Activated CD8-positive, alpha-beta memory T cell treated with anti-CD3 and anti-CD28 coated beads for 24 hours (primary cell): ENCODE measurements around the gene TALDO1.
"Not testable (repeated sequence)": the region's sequence is repeated elsewhere in the genome, so short reads cannot be mapped to it uniquely, and the experiment has no call there.

Experiments
- DNase-seq: peaks from one replicate; pipeline ENCODE4 v3.0.0-alpha.2; 2020

Gene TALDO1

DNA sequence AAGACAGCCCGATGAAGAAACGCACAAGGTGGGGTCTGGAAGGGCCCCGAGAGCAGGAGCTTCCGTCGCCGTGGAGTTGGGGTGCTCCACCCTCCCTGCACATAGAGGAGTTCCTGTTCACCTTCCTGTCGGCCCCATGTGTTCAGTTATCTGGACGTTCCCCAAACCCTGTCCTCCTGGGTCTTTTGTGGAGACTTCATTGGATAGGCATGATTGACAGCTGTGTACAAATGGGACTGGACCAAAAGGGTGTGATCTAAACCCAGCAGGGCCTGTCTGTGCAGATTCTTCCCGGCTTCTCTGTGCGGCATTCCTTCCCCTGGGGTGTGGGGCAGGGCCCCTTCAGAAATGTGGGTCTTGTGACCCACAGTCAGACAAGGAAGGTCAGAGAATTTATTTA lies 9.4 kb upstream of the TALDO1 start:
- not testable (repeated sequence) for DNase-seq

DNA sequence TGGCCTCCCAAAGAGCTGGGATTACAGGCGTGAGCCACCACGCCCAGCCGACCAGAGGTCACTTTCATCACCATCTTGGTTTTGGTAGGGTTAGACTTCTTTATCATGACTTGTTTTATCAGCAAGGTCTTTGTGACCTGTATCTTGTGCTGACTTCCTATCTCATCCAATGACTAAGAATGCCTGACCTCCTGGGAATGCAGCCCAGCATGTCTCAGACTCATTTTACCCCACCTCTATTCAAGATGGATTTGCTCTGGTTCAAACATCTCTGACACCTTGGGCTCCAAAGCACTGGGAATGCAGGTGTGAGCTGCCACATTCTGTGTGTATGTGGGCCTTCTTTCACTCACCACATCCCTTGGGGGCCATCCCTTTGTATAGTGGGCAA lies 5.1 kb upstream of the TALDO1 start:
- DNase-seq, result no peak

DNA sequence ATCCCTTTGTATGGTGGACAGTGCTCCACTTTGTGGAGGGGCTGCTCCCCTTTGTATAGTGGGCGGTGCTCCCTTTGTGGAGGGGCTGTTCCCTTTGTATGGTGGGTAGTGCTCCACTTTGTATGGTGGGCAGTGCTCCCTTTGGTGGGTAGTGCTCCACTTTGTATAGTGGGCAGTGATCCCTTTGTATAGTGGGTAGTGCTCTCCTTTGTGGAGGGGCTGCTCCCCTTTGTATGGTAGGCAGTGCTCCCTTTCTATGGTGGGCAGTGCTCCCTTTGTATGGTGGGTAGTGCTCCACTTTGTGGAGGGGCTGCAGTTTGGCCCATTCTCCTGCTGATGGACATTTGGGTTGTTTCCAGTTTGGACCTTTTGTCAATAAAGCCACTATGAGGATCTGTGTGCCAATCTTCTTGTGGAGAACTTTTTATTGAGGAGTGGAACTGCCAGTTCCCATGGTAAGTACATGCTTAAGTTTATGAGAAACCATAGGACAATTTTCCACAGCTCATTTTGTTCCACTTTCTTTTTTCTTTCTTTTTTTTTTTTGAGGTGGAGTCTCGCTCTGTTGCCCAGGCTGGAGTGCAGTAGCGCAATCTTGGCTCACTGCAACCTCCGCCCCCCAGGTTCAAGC lies 4.6 kb upstream of the TALDO1 start:
- no peak for DNase-seq

DNA sequence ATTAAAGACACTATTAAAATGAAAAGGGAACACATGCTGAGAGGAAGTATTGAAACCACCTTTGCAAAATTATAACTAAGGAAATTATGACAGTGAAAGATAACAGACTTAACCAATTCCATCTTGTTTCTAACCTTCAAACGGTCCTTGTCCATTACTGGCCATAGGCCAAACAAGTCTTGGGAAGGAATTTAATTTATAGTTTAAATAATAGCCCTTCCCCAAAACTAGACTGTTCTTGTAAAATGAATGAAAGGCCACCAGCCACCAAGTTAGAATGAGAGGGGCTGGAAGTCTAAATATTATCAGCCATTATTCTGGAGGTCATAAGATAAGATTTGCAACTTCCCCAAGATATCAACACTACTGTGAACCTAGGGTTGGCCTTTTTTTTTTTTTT lies 1.8 kb upstream of the TALDO1 start:
- no peak for DNase-seq

DNA sequence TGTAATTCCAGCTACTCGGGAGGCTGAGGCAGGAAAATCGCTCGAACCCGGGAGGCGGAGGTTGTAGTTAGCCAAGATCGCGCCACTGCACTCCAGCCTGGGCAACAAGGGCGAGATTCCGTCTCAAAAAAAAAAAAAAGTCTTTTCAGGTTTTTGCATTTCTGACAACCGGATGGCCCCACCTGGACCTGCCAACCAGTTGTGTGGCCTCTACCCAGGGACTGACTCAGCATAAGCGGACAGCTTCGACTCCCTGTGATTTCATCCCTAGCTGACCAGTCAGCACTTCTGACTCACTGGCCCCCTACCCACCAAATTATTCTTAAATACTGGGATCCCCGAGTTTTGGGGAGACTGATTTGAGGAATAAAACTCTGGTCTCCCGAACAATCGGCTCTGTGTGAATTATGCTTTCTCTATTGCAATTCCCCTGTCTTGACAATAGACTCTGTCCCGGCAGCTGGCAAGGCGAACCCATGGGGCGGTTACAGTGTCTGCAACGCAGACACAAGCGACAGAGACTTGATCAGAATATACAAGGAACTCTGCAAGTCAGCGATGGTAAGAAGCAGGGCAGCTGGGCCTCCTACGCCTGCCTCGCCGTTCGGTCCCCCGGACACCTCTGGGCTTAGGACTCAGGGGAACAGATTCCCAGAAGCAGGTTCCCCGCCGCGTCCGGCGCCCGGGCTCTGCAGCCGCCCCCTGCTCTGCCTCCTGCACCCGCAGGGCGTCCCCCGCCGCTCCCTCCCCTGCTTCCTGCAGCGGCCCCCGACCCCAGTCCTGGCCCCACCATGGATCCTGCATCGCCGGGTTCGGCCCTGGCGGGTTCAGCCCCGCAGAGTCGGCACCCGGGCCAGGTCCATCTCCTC lies 741 bp upstream of the TALDO1 start:
- DNase-seq, result no peak

DNA sequence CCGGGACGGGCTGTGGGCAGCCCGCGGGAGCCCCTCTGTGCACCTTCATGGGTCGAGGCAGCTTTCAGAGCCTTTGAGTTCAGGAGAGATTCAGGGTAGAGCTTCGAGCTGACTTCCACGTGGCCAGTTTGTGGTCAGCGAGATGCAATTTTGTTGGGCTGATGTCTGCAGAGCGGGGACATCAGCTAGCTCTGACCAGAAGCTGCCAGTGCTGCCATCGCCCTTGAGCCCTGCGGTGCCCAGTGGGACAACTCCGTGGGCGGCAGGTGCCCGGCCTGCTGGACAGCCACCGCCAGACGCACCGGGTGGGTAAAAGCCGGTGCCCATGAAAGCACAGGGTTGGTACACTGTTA lies 719 bp downstream of the TALDO1 start:
- peak; percentile 64 for DNase-seq

DNA sequence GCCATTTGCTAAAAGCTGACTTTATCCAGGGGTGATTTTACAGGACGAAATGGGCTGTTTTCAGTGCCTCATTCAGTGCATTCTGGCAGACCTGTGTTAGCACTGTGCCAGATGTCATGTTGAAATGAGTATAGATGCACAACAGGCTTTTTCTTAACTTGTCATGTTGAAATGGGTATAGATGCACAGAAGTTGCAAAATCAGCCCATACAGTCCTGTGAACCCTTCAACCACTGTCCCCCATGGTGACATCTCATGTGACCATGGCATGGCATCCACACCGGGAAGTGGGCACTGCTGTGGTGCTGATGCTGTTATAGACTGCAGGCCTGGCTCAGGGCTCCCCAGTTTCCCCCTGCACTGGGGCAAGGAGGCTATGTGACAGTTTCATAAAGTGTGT lies 2.5 kb downstream of the TALDO1 start:
- no peak for DNase-seq

DNA sequence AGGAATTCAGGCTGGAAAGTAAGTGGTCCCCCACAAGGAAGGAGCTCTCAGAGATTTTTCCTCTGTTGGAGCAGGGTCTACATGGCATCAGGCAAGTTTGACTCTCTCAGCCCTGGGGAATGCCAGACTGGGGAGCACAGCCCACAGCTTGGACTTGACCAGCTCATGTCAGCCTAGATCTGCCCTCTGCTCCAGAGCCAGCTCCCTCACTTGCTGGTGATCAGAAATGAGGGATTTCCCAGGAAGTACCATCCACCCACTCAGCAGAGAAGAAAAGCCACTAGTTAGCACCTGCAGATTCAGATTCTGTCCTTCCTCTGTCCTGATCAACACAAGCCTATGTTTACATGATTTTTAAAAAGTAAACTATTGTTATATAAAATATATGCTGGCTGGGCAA lies 13.0 kb downstream of the TALDO1 start:
- DNase-seq, result no peak

DNA sequence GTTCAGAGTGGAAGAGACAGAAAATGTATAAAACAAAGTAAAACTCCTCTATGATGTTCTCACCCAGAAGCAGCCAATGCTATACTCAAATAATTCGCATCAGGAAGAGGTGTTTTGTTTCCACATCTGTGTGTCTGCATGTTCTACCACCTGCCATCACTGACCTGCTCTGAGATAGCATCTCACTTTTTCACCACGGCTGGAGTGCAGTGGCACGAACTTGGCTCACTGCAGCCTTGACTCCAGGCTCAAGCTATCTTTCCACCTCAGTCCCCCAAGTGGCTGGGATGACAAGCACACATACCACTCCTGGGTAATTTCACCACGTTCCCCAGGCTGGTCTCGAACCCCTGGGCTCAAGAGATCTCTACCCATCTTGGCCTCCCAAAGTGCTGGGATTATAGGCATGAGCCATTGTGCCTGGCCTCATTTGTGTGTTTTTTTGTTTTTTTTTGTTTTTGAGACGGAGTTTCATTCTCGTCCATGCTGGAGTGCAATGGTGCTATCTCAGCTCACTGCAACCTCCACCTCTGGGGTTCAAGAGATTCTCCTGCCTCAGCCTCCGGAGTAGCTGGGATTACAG lies 14.4 kb downstream of the TALDO1 start:
- no peak for DNase-seq

DNA sequence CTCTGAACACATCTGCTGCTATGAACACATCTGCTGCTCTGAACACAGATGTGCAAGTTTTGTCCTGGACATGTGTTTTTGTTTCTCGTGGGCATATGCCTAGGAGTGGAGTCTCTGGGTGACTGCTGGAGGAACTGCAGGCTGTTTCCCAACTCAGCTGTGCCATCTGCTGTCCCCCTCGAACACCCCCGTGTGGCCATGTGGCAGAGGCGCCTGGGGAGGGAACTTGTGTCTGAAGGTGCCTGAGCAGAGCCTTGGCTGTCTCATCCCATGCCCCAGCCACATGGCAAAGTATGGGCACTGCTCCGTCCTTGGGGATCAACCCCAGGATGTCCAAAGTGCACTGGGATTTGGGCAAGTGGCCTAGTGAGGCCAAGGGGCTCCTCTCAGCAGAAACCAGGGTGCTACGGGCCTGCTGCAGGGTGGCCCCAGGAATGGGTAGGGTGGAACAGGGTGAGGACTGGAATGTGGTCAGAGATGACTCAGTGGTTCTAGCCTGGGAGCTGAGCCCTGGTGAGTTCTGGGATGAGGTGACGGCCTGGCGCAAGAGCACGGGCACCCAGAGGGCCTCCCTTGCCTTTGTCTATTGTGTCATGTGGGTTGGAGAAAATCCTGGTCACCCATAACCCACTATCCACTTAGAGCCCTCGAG lies 15.3 kb downstream of the TALDO1 start:
- no peak for DNase-seq

DNA sequence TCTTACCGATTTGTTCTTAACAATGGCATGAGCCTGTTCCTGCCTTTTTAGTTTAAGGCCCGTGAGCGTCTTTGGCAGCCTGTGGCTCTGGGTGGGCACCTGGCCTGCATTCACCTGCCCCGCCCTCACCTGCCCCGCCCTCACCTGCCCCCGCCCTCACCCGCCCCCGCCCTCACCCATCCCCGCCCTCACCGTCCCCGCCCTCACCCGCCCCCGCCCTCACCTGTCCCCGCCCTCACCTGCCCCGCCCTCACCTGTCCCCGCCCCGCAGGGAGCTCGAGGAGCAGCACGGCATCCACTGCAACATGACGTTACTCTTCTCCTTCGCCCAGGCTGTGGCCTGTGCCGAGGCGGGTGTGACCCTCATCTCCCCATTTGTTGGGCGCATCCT lies 15.8 kb downstream of the TALDO1 start:
- DNase-seq, result no peak

DNA sequence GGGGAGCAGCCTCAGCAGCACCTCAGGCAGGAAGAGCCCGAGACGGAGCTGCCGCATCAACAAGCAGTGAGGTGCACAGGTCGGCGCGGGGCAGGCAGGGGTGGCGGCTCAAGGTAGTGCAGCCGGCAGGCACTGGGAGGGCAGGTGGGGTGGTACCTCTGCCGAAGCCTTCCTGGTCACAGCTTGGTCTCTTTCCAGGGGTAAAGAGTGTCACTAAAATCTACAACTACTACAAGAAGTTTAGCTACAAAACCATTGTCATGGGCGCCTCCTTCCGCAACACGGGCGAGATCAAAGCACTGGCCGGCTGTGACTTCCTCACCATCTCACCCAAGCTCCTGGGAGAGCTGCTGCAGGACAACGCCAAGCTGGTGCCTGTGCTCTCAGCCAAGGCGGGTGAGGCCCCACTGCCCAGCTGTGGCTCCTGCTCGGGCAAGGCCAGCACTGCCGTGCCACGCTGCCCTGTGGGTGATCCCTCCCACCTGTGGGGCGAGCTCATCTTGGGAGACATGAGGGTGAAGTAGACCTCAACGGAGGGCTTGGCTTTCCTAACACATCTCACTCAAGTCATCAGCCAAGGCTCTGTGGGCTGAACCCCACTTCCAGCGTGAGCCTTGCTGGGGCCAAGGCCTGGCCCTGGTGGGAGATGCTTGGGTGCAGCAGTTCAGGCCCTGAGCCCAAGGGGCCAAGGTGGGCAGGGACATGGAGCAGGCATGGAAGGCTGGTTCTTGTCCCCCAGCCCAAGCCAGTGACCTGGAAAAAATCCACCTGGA lies 16.5 kb downstream of the TALDO1 start:
- no peak for DNase-seq

DNA sequence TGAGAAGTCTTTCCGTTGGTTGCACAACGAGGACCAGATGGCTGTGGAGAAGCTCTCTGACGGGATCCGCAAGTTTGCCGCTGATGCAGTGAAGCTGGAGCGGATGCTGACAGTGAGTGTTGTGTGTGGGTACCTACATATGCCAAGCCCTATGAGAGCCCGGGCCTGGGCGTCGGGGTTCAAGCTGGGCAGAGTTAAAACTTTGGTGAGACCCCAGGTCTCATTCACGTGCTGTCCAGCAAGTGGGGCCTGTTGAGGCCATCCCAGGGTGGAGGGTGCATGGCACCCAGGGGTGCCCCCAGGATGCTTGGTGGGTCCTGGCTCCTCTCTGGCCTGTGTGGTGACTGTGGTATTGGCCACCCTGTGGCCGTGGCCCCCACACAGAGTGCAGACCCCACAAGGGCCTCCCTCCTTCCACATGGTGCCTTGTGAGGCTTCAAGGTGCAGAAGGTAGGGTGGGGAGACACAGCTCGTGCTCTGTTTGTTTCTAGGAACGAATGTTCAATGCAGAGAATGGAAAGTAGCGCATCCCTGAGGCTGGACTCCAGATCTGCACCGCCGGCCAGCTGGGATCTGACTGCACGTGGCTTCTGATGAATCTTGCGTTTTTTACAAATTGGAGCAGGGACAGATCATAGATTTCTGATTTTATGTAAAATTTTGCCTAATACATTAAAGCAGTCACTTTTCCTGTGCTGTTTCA lies 17.2 kb downstream of the TALDO1 start:
- DNase-seq, result no peak

DNA sequence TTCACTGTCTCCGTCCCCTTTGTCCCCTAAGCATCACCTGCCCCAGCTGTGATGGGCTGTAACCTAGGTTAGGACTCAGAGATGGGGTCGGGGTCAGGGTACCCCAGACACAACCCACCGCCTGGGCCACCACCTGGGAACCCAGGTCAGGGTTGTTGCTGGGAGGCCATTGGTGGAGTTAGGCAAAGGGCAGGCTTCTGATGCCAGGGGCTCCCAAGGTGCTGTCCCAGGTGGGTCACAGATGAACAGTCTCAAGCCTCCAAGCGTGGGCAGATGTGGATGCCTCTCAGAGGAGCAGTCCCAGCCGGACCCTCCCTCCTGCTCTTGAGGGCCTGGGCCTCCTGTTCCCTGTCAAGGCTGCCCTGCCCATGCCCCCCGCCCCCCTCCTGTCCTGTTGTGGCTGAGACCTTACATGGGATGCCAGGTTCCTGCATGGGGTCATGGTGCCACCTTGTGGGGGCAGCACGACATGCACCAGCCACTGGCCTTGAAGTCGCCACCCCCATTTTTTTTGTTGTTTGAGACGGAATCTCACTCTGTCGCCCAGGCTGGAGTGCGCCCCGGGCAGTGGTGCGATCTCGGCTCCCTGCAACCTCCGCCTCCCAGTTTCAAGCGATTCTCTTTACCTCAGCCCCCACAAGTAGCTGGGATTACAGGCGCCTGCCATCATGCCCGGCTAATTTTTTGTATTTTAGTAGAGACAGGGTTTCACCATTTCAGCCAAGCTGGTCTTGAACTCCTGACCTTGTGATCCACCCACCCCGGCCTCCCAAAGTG lies 17.9 kb downstream of the TALDO1 start:
- peak; percentile 82 for DNase-seq

DNA sequence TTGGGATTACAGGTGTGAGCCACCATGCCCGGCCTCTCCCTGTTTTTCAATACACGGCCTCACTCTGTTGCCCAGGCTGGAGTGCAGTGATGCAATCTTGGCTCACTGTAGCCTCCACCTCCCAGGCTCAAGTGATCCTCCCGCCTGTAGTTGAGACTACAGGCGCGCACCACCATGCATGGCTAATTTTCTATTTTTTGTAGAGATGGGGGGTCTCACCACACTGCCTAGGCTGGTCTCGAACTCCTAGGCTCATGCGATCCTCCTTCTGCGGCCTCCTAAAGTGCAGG lies 18.5 kb downstream of the TALDO1 start:
- no peak for DNase-seq

DNA sequence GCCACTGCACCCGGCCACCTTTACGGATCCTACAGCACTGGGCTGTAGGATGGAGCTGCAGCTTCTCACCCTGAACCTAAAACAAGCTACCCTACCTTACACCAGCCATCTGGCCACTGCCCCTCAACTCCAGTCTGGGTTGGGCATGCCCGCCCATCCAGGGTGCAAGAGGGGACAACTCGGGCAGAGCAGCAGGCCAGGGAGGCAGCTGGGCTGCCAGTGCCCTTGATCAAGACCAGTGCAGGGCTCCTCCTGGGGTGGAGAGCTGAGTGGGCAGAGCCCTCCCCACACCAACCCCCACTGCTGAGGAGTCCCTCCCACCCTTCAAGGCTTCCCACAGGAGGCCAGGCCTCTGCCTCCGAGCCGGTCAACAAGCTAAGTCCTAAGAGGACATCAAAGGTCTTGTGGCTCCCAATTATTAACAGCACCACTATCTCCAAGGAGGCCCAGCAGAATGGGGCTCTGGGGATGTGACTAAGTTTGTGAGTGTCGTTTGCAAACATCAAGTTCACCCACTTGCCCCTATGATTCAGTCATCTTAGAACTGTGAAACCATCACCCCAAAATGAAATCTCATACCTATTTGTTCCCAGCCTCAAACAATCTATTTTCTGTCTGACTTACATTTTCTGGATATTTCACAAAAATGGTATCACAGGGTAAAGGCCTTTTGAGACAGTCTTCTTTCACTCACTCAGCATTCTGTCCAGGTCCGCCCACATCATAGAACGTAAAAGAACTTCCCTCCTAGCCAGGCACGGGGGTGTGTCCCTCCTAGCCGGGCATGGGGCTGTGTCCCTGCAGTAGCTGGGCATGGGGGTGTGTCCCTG lies 19.1 kb downstream of the TALDO1 start:
- DNase-seq, result no peak

DNA sequence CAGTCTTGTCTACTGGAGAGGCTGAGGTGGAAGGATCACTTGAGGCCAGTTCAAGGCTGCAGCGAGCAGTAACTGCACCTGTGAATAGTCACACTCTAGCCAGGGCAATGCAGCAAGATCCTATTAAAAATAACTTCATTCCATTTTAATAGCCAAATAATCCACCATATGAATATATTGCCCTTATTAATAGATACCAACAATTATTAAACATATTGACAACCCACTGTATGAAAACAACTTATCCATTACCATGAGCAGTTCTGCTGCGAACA lies 19.6 kb downstream of the TALDO1 start:
- no peak for DNase-seq

DNA sequence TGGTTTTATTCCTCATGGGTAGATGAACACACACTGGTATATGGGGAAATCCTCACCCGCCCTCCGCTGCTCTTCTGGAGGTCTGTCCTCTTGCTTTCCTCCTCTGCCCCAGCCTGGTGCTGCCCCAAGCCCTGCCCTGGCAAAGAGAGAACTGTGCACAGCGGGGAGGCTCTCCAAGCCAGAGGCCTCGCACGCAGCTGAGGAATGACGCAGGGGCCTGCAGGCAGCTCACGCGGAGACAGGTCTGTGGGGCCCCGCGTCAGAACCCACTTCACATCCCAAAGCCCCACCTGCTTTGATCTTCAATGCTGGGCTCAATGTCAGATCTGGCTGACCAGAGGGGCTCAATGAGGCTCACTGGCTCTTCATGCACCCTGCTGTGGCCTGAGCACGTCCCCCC lies 20.0 kb downstream of the TALDO1 start:
- DNase-seq, result no peak

DNA sequence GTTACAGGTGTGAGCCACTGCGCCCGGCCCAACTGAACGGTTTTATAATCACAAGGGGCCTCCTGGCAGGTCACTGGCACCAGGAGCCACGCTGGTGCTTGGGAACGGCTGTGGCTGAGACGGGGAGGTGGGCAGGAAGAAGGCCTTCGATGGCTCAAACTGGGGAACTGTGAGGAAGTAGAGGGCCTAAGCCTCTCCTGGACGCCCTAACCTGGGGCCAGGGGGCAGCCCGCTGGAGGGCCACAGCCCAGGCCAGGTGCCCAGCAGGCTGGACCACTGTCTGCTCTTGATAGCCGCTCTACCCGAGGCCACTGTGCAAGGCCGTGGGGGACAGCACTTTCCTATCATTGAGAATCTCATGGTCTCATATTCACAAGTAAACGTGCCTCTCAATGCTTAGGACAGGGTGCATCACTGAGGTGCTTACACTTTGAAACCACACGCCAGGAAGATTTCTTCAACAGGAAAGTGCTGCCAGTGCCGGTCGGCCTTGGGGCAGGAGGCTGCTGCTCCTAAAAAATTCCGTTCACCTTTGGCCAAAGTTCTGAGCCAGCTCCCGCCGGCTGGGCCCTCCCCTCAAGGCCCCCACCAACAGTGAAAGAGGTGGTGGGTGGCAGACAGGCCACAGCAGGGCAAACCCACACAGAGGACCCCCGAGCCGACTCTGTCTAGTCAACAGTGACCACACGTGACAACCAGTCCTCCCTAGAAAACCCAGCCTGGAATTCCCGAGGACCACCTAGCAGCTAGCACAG lies 22.8 kb downstream of the TALDO1 start:
- no peak for DNase-seq
